Tibial nerve (tissue), 4 donors: Measurements from ENCODE around the gene PRAC2. TPM values are rescaled to one million over a fixed set of nuclear protein-coding genes. Genes with fewer than 3 reads are reported as not detected.

Experiments
- DNase-seq, 2 donors: peaks; one replicate each; pipeline ENCODE4 v3.0.0-alpha.2; 2019; ENCODE audit warnings: low spot score in 2 of 2
- H3K27ac ChIP-seq, 4 donors: fragments of 200-600 bp; sonication (generic) in 3 of 4; one replicate each; pipeline ENCODE4 v1.5.1; 2017 to 2019; ENCODE audit warnings: mild to moderate bottlenecking in 1 of 4
- H3K27me3 ChIP-seq, 2 donors: fragments of 200-600 bp; sonication (generic) in 1 of 2; one replicate each; pipeline versions ENCODE4 v1.5.1 to v1.6.0; 2017 to 2019
- H3K36me3 ChIP-seq, 3 donors: fragments of 200-600 bp; sonication (generic); one replicate each; pipeline ENCODE4 v1.5.1; 2018 to 2019
- H3K4me1 ChIP-seq, 4 donors: fragments of 200-600 bp; sonication (generic) in 3 of 4; one replicate each; pipeline ENCODE4 v1.5.1; 2017 to 2019
- H3K4me3 ChIP-seq, 4 donors: fragments of 200-600 bp; sonication (generic) in 3 of 4; one replicate each; pipeline ENCODE4 v1.5.1; 2017 to 2019; ENCODE audit warnings: mild to moderate bottlenecking in 1 of 4, moderate library complexity in 1 of 4
- H3K9me3 ChIP-seq, 4 donors: fragments of 200-600 bp; sonication (generic) in 3 of 4; one replicate each; pipeline ENCODE4 v1.5.1; 2017 to 2019
- CTCF ChIP-seq, 5 experiments: fragments of 200-600 bp in 3 of 5; fragments of 450-650 bp in 2 of 5; sonication (generic) in 3 of 5; IDR thresholded peaks; one replicate each; pipeline ENCODE4 v1.5.1; 2016 to 2019; ENCODE audit warnings: antibody characterized with exemption in 5 of 5, mild to moderate bottlenecking in 3 of 5, moderate library complexity in 2 of 5
- EP300 ChIP-seq, 2 donors: sonication (generic); formaldehyde crosslinking; IDR thresholded peaks; one replicate each; pipeline ENCODE4 v1.6.1; 2017; ENCODE audit warnings: antibody characterized with exemption in 2 of 2, mild to moderate bottlenecking in 1 of 2
- POLR2A ChIP-seq, 2 donors: fragments of 450-650 bp; IDR thresholded peaks; one replicate each; pipeline ENCODE4 v1.6.1; 2017; ENCODE audit warnings: antibody characterized with exemption in 2 of 2, mild to moderate bottlenecking in 2 of 2, moderate library complexity in 2 of 2
- WGBS, 2 donors: methylation state at CpG; one replicate each; pipeline ENCODE4 v1.1.5; 2018; 5-methylcytosine and 5-hydroxymethylcytosine counted together
- total RNA-seq, 4 donors: library from RNA; depleted of rRNA; stranded (reverse); fragments of >200 nt; gene quantifications; one replicate each; pipeline ENCODE4 v1.1.0, GENCODE V29; 2016

Gene PRAC2
- total RNA-seq, 4 donors from 2014 or later, result not detected

- 2 to 7% methylated on average over 13 of the region's 13 CpGs for WGBS, 2 donors
- H3K27ac ChIP-seq, result no peak overlapping the region
- DNase-seq, result no peak
- no peaks in the 10 kb centered on the region for H3K36me3 ChIP-seq
- H3K4me3 ChIP-seq, result no peak overlapping the region
- no peaks in the 10 kb centered on the region for H3K9me3 ChIP-seq
- H3K27me3 ChIP-seq, result peaks cover 8 to 100% of the 10 kb centered on the region in 2 donors
- H3K4me1 ChIP-seq, result peaks cover 0 to 38% (median 4%) of the 10 kb centered on the region in 4 donors
- TF ChIP-seq CTCF (IDR thresholded peaks at IDR 0.05), result no peak
- TF ChIP-seq EP300 (IDR thresholded peaks at IDR 0.05), result no peak
- no peak for TF ChIP-seq POLR2A (IDR thresholded peaks at IDR 0.05)
These were observed 28.9 kb downstream of the PRAC2 start for GRCh38 chr17:48751733-48752398.

GRCh38 chr17:48752399-48753288 is 29.7 kb downstream of the PRAC2 start:
- Histone ChIP-seq H3K9me3 (no peaks in the 10 kb centered on the region), H3K4me1 (peaks cover 0 to 33% (median 4%) of the 10 kb centered on the region in 4 donors), H3K27me3 (peaks cover 3 to 100% of the 10 kb centered on the region in 2 donors), H3K27ac (no peak overlapping the region), H3K4me3 (no peak overlapping the region), H3K36me3 (no peaks in the 10 kb centered on the region)
- TF ChIP-seq POLR2A (IDR thresholded peaks at IDR 0.05) (no peak), EP300 (IDR thresholded peaks at IDR 0.05) (no peak), CTCF (IDR thresholded peaks at IDR 0.05) (no peak)
- DNase-seq, result no peak
- WGBS, 2 donors, result 4 to 5% methylated on average over 36 to 40 of the region's 43 CpGs

DNA sequence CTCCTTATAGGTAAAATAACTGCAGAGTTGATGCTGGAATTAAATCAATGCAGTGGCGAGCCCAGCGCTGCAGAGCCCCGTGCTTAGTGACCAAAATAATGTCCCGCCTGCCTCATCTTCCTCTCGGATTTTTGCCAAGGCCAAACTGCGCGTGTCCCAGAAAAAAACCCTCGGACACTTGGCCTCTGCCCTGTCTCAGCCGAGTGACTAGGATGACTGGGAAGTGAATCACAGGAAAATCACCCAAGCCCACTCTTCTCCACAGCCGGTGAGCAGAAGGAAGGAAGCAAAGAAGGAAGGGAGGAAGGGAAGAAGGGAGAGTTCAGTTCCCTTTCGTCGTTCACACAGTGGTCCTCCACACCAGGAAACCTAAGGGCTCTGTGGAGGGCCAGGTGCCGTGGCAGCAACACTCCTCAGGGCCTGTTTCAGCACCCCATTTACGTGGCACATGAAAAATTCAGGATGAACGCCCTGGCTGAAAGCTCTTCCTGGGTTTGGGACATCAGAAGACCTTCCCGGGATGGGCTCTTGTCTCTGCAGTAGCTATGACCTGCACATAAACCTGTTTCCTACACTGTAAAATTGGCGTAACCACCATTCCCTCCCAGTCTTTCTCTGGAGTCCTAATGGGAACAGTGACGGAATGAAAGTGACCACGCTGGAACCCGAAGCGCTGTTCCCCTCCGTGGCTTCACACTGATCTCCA is 31.0 kb downstream of the PRAC2 start:
- peaks cover 2 to 100% of the 10 kb centered on the region in 2 donors for H3K27me3 ChIP-seq
- no peak overlapping the region for H3K4me3 ChIP-seq
- no peaks in the 10 kb centered on the region for H3K9me3 ChIP-seq
- DNase-seq, result no peak
- WGBS, 2 donors, result 8 to 10% methylated on average over 20 to 22 of the region's 22 CpGs
- TF ChIP-seq CTCF (IDR thresholded peaks at IDR 0.05), result no peak
- TF ChIP-seq POLR2A (IDR thresholded peaks at IDR 0.05), result no peak
- no peak for TF ChIP-seq EP300 (IDR thresholded peaks at IDR 0.05)
- no peak overlapping the region for H3K27ac ChIP-seq
- H3K4me1 ChIP-seq, result peaks cover 0 to 29% (median 4%) of the 10 kb centered on the region in 4 donors
- H3K36me3 ChIP-seq, result no peaks in the 10 kb centered on the region

- Histone ChIP-seq H3K4me3 (no peak overlapping the region), H3K9me3 (no peaks in the 10 kb centered on the region), H3K27me3 (peaks cover 2 to 100% of the 10 kb centered on the region in 2 donors), H3K27ac (no peak overlapping the region), H3K4me1 (peaks cover 0 to 29% (median 4%) of the 10 kb centered on the region in 4 donors), H3K36me3 (no peaks in the 10 kb centered on the region)
- TF ChIP-seq POLR2A (IDR thresholded peaks at IDR 0.05) (no peak), CTCF (IDR thresholded peaks at IDR 0.05) (no peak), EP300 (IDR thresholded peaks at IDR 0.05) (no peak)
- DNase-seq, result no peak
- WGBS, 2 donors, result 4 to 6% methylated on average over 41 to 52 of the region's 52 CpGs
These were observed 31.7 kb downstream of the PRAC2 start for GRCh38 chr17:48754500-48755261.
